Nephron progenitor cell (in vitro differentiated cells): ENCODE data around the gene MAP2K5.

Experiments used
- DNase-seq: peaks from one replicate; pipeline ENCODE4 v3.0.0; 2021
- H3K27ac Mint-ChIP-seq: 2 replicates; pipeline ENCODE4 v1.8.0; 2021; ENCODE audit warnings: mild to moderate bottlenecking, moderate library complexity, mixed read lengths
- H3K27me3 Mint-ChIP-seq: 2 replicates; pipeline ENCODE4 v1.8.0; 2021; ENCODE audit warnings: mild to moderate bottlenecking, low read depth, mixed read lengths; ENCODE audit not compliant: poor library complexity
- H3K36me3 Mint-ChIP-seq: 2 replicates; pipeline ENCODE4 v1.8.0; 2021; ENCODE audit warnings: low read depth, mixed read lengths
- H3K4me1 Mint-ChIP-seq: 2 replicates; pipeline ENCODE4 v1.8.0; 2021; ENCODE audit warnings: mixed read lengths
- H3K4me3 Mint-ChIP-seq: 2 replicates; pipeline ENCODE4 v1.8.0; 2021; ENCODE audit warnings: mild to moderate bottlenecking, moderate library complexity, mixed read lengths
- H3K9me3 Mint-ChIP-seq: 2 replicates; pipeline ENCODE4 v1.8.0; 2021; ENCODE audit warnings: mild to moderate bottlenecking, moderate library complexity, mixed read lengths
- CTCF ChIP-seq: fragments of 200-600 bp; sonication (generic); IDR thresholded peaks from 2 replicates; pipeline ENCODE4 v1.5.0; 2021; ENCODE audit warnings: antibody characterized with exemption

The MAP2K5 gene

GRCh38 chr15:67805666-67806516 is 263.4 kb downstream of the MAP2K5 start:
- Mint-ChIP-seq H3K36me3 (peaks cover 18% of the 10 kb centered on the region), H3K27me3 (peaks cover 21% of the 10 kb centered on the region), H3K4me3 (no peak overlapping the region), H3K9me3 (no peaks in the 10 kb centered on the region), H3K27ac (peak overlapping the region; percentile 54), H3K4me1 (peaks cover 63% of the 10 kb centered on the region)
- no peak for DNase-seq
- TF ChIP-seq CTCF, result no peak

GRCh38 chr15:67806536-67806935 is 264.0 kb downstream of the MAP2K5 start:
- DNase-seq, result no peak
- Mint-ChIP-seq H3K27me3 (peaks cover 21% of the 10 kb centered on the region), H3K9me3 (no peaks in the 10 kb centered on the region), H3K36me3 (peaks cover 18% of the 10 kb centered on the region), H3K27ac (no peak overlapping the region), H3K4me1 (peaks cover 61% of the 10 kb centered on the region), H3K4me3 (no peak overlapping the region)
- TF ChIP-seq CTCF, result no peak

GRCh38 chr15:67807141-67807540 is 264.6 kb downstream of the MAP2K5 start:
- Mint-ChIP-seq H3K27ac (no peak overlapping the region), H3K9me3 (no peaks in the 10 kb centered on the region), H3K4me3 (no peak overlapping the region), H3K36me3 (peaks cover 18% of the 10 kb centered on the region), H3K27me3 (peaks cover 26% of the 10 kb centered on the region), H3K4me1 (peaks cover 61% of the 10 kb centered on the region)
- TF ChIP-seq CTCF, result no peak
- no peak for DNase-seq

- H3K27me3 Mint-ChIP-seq, result peaks cover 28% of the 10 kb centered on the region
- no peak overlapping the region for H3K27ac Mint-ChIP-seq
- peaks cover 63% of the 10 kb centered on the region for H3K4me1 Mint-ChIP-seq
- H3K4me3 Mint-ChIP-seq, result no peak overlapping the region
- DNase-seq, result no peak
- peaks cover 18% of the 10 kb centered on the region for H3K36me3 Mint-ChIP-seq
- no peaks in the 10 kb centered on the region for H3K9me3 Mint-ChIP-seq
- no peak for TF ChIP-seq CTCF
These were observed 265.3 kb downstream of the MAP2K5 start for GRCh38 chr15:67807836-67808235.

- H3K4me3 Mint-ChIP-seq, result no peak overlapping the region
- peaks cover 18% of the 10 kb centered on the region for H3K36me3 Mint-ChIP-seq
- no peak for DNase-seq
- H3K4me1 Mint-ChIP-seq, result peaks cover 60% of the 10 kb centered on the region
- no peak for TF ChIP-seq CTCF
- H3K27ac Mint-ChIP-seq, result no peak overlapping the region
- H3K9me3 Mint-ChIP-seq, result no peaks in the 10 kb centered on the region
- peaks cover 32% of the 10 kb centered on the region for H3K27me3 Mint-ChIP-seq
These were observed 266.3 kb downstream of the MAP2K5 start for GRCh38 chr15:67808821-67809220.

- Mint-ChIP-seq H3K27me3 (peaks cover 32% of the 10 kb centered on the region), H3K9me3 (no peaks in the 10 kb centered on the region), H3K4me3 (no peak overlapping the region), H3K27ac (no peak overlapping the region), H3K4me1 (peaks cover 54% of the 10 kb centered on the region), H3K36me3 (peaks cover 18% of the 10 kb centered on the region)
- no peak for TF ChIP-seq CTCF
- no peak for DNase-seq
These were observed 266.9 kb downstream of the MAP2K5 start for GRCh38 chr15:67809441-67809840.
